AG04450 (cell line): ENCODE data around the gene COL8A1. TPM values are rescaled to one million over a fixed set of nuclear protein-coding genes. Genes with fewer than 3 reads are reported as not detected.

Experiments used
- CTCF ChIA-PET: fragments of 300-600, 350-600 bp; formaldehyde crosslinking; extraction: SDS; loops from one replicate; lab custom pipeline; 2022; ENCODE audit warnings: antibody characterized with exemption, inconsistent platforms; lab: Charles Lee
- POLR2A ChIA-PET: fragments of 350-600 bp; formaldehyde crosslinking; extraction: SDS; loops from one replicate; lab custom pipeline; 2021; ENCODE audit warnings: antibody characterized with exemption, inconsistent platforms; lab: Yijun Ruan, JAX
- DNase-seq: peaks from one replicate; pipeline ENCODE4 v3.0.0-alpha.2; 2011; ENCODE audit warnings: low read depth, low spot score
- H3K27ac ChIP-seq: one replicate; pipeline ENCODE4 v1.5.1; 2012; ENCODE audit warnings: low read depth, low read length, control low read depth
- H3K27me3 ChIP-seq: one replicate; pipeline ENCODE4 v1.6.0; 2012; ENCODE audit warnings: low read length; ENCODE audit not compliant: control insufficient read depth, insufficient read depth
- H3K4me3 ChIP-seq: 2 replicates; pipeline ENCODE4 v1.5.1; 2011; ENCODE audit warnings: mild to moderate bottlenecking, low read depth, low read length, control low read depth
- H3K9me3 ChIP-seq: 2 replicates; pipeline ENCODE4 v1.5.1; 2012; ENCODE audit warnings: low read length; ENCODE audit not compliant: control insufficient read depth, insufficient read depth
- polyA plus RNA-seq: library from polyadenylated mRNA; depleted of rRNA; stranded (reverse); fragments of >200 nt; gene quantifications from 2 replicates; pipeline ENCODE4 v1.2.3, GENCODE V29; 2011
- TF ChIP-seq, protein P1 (sequence below): IDR thresholded peaks from 2 replicates; pipeline ENCODE4 v1.5.1; 2011; ENCODE audit warnings: low read depth, low read length, control low read depth, inconsistent platforms

COL8A1 gene
- polyA plus RNA-seq, 1 experiment, result 101 TPM

DNA sequence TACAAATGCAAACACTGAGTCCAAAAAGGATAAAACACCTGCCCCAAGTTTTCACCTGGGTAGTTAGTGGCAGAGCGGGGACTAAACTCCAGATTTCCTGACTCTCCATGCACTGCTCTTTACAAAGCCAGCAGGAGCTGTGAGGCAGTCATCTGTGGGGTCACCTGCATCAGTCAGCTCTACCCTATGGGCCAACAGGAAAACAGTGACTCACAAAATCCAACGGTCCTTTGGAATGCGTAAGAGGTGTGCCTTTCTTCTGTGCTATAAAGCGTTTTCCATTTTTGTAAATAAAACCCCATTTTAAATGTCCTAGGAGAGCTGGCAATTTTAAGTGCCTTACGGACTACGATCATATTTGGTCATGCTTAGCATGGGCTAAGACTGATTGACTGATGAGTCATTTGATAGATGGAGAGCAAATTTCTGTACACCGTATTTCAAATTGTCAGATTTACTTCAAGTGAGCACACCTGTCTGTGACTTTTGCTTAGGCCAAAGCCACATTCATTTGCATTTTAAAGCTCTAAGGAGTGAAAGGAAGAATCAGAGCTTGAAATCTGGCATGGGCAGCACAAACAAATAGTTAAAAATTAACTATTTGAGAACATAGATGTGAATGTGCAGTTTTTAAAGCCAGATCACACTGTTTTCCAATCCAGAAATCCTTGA lies 4.4 kb upstream of the COL8A1 start:
- Histone ChIP-seq H3K27me3 (no peaks in the 10 kb centered on the region), H3K4me3 (no peak overlapping the region), H3K9me3 (no peaks in the 10 kb centered on the region; the same call in 1 of the 2 replicates), H3K27ac (no peak overlapping the region)
- no peak for DNase-seq
- ChIA-PET POLR2A (no interaction called here), CTCF (interaction anchor here (0.6 kb wide), 1 partner anchor 408 kb away, joined by 3 read pairs; no protein-coding TSS in a partner anchor)
- TF ChIP-seq, protein P1, sequence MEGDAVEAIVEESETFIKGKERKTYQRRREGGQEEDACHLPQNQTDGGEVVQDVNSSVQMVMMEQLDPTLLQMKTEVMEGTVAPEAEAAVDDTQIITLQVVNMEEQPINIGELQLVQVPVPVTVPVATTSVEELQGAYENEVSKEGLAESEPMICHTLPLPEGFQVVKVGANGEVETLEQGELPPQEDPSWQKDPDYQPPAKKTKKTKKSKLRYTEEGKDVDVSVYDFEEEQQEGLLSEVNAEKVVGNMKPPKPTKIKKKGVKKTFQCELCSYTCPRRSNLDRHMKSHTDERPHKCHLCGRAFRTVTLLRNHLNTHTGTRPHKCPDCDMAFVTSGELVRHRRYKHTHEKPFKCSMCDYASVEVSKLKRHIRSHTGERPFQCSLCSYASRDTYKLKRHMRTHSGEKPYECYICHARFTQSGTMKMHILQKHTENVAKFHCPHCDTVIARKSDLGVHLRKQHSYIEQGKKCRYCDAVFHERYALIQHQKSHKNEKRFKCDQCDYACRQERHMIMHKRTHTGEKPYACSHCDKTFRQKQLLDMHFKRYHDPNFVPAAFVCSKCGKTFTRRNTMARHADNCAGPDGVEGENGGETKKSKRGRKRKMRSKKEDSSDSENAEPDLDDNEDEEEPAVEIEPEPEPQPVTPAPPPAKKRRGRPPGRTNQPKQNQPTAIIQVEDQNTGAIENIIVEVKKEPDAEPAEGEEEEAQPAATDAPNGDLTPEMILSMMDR, result no peak

DNA sequence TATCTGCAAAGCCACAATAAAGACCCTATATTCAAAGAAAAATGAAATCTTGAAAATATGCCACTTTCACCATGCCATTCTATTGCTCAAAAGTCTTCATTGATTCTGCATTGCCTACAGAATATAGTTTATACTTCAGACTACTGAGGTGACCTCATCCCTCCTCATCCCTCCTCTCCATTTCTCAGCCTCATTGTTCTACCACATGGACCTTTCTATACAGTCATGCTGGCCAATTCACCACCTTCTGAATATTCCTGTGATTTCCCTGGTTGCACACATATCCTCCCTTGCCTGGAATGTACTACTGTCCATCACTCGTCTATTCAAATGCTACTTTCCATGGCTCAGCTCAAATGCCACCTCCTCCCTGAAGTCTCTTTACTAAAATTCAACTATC lies 3.5 kb upstream of the COL8A1 start:
- DNase-seq, result no peak
- TF ChIP-seq, protein P1, result no peak
- Histone ChIP-seq H3K4me3 (no peak overlapping the region), H3K27me3 (no peaks in the 10 kb centered on the region), H3K9me3 (no peaks in the 10 kb centered on the region; the same call in 1 of the 2 replicates), H3K27ac (no peak overlapping the region)
- ChIA-PET POLR2A (no interaction called here), CTCF (no interaction called here)

DNA sequence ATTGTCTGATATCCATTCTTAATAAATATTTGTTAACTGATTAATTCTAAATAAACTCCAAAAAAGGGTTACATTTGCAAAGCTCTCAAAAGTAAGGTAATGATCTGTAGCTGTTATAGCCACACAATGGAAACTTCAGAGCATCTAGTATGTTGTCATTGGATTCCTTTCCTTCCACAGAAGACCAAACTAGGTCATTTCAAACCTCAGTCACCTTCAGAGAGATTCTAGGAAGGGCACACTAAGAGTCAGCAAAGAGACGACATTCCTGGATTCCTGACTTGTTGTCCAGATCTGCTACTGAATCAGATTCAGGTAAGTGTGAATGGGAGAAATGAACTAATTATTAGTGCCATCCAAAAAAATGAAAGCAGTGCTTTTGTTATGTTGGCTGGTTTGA lies 3.0 kb upstream of the COL8A1 start:
- Histone ChIP-seq H3K27ac (no peak overlapping the region), H3K9me3 (no peaks in the 10 kb centered on the region; the same call in 1 of the 2 replicates), H3K27me3 (no peaks in the 10 kb centered on the region), H3K4me3 (no peak overlapping the region)
- no peak for DNase-seq
- TF ChIP-seq, protein P1, result no peak
- CTCF ChIA-PET, result no interaction called here
- POLR2A ChIA-PET, result no interaction called here

DNA sequence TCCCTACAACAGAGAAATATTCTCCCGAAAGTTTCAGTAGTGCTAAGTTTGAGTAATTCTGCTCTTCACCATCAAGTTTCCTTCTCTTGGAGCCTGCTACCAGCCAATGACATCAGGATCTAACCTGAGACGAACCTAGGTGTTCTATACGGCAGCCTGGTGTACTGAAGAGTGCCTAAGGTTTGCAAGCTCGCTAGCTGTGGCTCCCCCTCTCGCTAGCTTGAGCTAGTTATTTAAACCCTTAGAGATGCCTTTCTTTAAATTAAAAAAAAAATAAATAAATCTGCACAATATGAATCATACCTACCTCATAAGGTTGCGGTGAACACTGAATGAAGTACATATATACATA lies 1.4 kb upstream of the COL8A1 start:
- POLR2A ChIA-PET, result interaction anchor here (0.6 to 2.9 kb wide), 8 partner anchors 9 to 263 kb away, joined by 3 to 9 read pairs (median 5); no protein-coding TSS in a partner anchor
- Histone ChIP-seq H3K27me3 (no peaks in the 10 kb centered on the region), H3K27ac (peak overlapping the region; percentile 84), H3K9me3 (no peaks in the 10 kb centered on the region; the same call in 1 of the 2 replicates), H3K4me3 (peak overlapping the region; percentile 89)
- TF ChIP-seq, protein P1, result peak; percentile 45
- DNase-seq, result peak; percentile 44
- CTCF ChIA-PET, result interaction anchor here (0.6 to 3.5 kb wide), 8 partner anchors 8 to 687 kb away, joined by 3 to 13 read pairs (median 4); no protein-coding TSS in a partner anchor

DNA sequence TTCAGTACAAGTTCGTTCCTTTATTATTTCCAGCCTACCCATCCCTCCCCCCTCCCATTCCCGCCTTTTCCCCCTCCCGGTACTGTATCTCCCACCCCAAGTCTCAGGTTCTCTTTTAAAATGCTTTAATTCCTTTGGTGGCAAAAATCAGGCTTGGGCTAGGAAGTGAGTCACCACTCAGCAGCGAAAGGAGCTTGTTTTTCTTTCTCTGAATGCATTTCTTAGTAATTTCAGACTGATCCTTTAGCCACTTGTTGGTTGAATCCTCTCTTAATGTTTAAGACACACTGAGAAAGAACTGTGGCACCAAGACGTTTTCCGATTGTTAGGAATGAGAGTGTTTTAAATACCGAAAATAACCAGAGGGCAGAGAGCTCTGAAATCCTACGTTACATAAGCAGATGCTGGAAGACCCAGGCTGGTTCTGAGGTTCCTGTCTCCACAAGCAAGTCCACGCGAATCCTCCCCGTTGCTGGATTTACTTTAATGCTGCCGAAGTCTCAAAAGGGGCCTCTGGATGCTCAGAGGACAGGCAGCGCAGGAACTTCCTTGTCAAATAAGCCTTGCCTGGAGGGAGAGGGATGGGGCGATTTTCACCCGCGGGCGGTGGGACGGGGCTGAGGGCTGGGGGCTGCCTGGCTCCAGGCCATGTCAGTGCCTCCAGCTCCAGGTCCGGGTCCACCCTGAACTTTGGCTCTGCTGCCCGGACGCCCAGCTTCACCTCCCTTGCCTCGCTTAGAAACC lies 854 bp upstream of the COL8A1 start:
- Histone ChIP-seq H3K27ac (peak overlapping the region; percentile 96), H3K27me3 (no peaks in the 10 kb centered on the region), H3K4me3 (peak overlapping the region; percentile 89), H3K9me3 (no peaks in the 10 kb centered on the region; the same call in 1 of the 2 replicates)
- TF ChIP-seq, protein P1, result no peak
- DNase-seq, result peak; percentile 67
- ChIA-PET POLR2A (interaction anchor here (0.6 to 2.9 kb wide), 13 partner anchors 9 to 264 kb away, joined by 3 to 9 read pairs (median 5); no protein-coding TSS in a partner anchor), CTCF (interaction anchor here (0.6 to 3.5 kb wide), 12 partner anchors 8 to 688 kb away, joined by 3 to 13 read pairs (median 4); no protein-coding TSS in a partner anchor)
